ENCODE results near the gene GRID1.
A peak's percentile ranks its signal among the peaks of the same experiment; 100 is the strongest.

The GRID1 gene

DNA sequence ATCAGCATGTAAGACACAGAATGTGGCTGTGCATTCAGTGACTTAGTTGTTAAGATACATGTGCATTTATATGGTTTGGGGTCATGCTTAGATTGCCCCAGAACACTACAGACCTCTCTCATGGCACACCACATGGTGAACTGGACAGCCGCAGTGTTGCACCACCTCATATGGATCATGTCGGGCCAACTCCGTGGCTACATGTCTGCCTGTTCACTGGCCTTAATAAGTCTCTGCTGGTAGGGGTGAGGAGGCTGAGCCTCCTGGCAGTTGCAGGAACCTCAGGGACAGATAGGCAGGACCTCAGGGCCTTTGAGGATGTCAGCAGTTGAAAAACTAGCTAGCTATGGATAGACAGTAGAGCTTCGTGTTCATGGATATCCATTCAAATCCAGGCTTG is 751.0 kb downstream of the GRID1 start:
- no peak for DNase-seq

DNA sequence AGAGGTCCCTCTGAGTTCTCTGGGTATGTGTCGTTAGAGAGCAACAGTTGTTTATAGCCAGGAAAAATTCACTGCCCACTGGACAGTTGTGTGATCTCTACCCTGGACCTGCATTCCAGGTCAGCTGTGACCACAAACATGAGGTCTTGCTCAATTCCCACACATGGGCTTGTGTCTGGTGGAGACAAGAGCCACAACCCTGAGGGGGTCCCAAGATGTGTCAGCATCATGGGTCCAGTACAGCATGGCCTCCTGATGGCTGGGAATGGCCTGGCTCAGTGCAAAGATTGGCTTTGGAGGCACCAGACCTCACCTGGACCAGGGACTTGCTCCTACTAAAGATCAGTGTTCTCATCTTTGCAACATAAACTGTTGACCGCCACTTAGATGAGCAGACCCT is 751.6 kb downstream of the GRID1 start:
- DNase-seq = no peak

DNA sequence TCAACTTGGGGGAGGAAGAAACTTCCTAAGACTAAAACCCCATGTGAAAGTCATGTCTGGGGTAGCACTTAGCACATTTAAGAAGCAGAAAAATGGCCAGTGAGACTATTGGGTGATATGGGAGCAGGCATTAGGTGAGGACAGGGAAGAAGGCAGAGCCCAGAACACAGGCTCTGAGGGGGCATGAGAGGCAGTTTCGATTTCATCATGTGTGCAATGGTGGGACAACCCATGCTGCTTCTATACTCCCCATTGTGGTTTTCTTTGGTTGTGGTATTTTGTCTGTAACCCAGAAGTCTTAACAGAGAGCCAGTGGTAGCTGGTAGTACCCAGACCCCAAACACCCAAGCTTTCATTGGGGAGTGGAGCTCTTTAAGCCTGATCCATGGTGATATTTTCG is 752.0 kb downstream of the GRID1 start:
- no peak for DNase-seq

DNA sequence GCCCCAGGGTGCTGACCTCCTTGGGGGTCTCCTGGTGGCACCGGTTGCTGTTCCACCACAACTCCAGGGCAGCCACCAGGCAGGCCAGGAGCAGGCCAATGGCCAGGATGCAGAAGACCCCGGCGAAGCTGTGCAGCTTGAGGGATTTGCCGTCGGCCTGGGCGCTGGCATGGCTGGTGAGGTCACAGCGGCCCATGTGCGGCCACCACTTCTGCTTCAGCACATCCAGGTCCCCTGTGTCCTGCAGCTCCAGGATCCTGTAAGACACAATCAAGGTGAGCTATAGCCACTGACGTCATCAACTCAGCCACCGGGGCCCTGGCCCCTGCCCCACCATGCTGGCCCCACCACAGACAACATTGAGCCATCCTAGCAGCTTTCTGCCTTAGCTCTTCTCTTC is 753.2 kb downstream of the GRID1 start:
- no peak for DNase-seq

DNA sequence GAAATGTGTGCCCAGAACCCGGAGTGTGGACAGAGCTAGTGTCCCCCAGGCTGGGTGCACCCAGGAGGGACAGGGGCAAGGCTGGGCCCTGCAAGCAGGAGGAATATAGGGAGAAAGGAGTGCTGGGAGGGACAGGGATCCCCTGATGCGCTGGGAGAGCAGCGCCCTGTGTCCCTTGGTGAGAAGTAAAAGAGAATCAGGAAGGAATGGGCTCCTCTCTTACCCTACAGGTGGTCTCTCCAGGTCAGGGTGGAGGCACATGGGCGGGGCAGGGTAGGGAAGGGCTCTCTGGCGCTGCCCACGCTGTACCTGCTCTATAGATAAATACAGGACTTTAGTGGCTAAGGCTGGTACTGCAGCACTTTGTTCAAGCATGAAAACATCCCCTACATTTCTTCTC is 753.8 kb downstream of the GRID1 start:
- peak; percentile 16 for DNase-seq

DNA sequence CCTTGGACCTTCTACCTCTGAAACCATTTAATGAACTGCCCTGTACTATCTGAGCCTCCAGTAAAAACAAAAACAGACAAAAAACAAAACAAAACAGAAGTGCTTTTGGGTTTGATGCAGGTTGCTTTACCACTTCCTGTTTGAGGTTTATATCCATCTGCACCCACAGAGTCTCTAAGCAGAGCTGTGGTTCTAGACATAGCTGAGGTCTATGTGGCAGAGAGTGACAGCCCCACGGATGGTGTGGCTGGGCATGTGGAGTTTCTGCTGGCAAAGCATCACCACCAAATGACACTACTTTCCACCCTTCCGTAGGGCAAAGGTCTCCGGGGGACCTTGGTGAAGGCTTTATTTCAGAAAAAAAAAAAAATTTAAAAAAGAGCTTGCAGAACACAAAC is 754.2 kb downstream of the GRID1 start:
- peak; percentile 59 for DNase-seq

DNA sequence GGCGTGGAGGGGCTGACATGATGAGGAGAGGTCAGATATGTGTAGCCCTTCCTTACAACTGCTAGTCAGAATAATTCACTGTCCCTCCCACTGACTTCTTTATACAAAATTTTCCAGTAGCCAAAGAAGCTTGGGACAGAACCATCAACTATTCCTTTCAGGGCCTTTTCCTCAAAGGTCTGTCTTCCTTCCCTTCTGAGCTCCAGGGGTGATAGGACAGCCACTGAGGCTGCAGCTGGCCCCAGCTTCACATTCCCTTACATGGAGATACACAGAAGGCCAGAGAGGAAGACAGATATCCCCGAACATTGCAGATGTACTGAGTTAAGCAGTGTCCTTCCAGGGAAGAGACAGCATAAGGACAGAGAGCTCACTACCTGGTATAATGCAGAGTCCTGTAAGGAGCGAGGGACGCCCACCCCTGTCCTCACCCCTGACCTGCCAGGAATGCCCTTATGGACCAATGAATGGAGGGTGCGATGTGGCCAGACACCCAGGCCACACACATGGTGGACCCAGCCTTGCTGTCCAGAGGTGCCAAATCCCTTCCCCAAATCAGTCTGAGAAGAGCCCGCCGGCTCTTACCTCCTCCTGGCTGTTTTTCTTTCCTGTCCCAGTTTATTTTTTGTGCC is 754.7 kb downstream of the GRID1 start:
- no peak for DNase-seq

DNA sequence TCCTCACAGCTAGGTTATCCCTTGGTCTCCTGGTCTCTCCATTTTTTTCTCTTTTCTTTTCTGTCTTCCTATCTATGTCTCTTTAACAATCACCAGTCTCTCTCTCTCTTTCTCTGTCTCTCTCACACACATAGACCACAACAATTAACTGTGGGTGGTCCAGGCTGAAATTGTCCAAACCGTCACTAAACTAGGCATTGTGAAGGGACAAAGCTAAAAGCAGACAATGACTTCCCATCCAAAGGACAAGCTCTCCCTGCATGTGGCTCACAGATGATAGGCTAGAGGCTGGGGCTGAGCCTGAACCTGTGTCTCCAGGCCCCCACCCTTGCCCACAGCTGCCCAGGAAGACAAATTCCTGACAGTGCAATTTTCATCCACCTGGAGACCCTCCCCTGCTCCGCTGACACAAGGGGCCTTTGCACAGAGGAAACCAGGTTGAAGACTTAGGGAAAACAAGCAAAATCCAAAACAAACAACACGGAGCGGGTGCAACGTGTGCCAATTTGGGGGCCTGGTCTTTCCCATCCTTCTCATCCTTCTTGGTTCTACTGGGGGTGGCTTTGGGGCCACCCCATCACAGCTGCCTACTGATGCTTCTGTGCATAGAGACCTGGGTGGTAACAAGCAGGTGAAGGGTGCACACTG is 755.4 kb downstream of the GRID1 start:
- no peak for DNase-seq

DNA sequence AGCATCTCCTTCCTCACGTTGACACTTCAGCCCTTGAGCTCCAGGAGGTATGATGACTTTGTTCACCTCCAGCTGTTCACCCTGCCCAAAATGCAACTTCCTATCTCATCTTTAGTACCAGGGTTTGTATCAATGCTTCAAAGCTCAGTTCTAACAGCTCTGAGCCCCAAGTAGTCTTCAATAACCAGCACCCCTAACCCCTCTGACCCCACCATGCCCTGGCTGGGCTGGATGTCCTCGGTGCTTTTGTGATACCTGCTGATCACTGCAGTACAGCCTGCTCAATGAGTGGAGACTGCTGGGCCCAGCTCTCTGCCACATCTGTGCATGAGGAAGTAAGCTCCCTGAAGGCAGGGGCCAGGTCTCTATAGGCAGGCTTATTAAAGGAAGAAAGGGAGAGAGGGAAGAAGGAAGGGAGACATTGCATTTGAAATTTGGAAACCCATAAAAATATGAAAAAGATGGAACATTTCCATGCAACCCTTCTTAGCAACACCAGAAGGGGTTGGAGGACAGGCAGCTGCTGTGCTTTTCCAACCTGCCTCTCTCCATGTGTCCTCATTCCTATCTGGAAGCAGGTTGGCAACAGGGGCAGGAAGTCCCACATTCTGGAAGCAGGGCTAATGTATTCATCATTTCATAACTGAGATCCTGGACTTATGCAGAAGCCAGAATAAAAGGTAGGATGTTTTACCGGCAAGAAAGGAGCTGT is 756.1 kb downstream of the GRID1 start:
- DNase-seq = no peak

DNA sequence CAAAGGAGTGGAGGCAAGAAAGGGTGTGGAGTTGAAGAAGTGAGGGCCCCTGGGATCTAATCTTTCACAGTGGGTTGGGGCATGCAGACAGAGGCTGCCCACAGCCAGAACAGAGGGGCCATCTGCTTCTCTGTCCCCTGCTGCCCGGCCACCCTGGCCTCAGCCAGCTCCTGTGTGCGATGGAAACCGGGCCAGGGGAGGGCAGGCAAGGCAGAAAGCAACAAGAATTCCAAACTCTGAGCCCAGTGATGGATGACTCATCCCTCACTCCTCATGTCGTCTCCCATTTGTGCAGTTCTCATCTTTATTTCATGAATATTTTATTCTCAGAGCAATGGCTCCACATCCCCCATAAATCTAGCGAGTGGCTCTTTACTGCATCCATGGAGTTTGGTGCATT is 757.1 kb downstream of the GRID1 start:
- DNase-seq = no peak

DNA sequence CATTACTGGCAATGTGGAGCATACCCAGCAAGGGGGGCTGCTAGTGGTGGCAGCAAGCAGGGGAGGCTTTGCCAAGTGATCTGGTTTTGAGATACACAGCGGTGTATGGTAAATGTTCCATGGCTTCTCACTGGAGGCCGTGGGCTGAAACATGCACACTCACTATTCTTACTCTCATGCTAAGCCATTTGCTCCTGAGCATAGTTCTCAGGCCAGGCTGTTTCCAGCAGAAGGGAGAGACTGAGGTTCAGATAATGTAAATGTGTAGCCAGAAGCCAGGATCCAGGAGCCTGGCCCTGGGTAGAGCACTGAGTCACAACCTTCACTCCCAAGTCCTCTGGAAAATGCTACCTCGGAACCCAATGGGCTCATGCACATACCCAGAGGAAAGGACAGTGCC is 757.9 kb downstream of the GRID1 start:
- no peak for DNase-seq

DNA sequence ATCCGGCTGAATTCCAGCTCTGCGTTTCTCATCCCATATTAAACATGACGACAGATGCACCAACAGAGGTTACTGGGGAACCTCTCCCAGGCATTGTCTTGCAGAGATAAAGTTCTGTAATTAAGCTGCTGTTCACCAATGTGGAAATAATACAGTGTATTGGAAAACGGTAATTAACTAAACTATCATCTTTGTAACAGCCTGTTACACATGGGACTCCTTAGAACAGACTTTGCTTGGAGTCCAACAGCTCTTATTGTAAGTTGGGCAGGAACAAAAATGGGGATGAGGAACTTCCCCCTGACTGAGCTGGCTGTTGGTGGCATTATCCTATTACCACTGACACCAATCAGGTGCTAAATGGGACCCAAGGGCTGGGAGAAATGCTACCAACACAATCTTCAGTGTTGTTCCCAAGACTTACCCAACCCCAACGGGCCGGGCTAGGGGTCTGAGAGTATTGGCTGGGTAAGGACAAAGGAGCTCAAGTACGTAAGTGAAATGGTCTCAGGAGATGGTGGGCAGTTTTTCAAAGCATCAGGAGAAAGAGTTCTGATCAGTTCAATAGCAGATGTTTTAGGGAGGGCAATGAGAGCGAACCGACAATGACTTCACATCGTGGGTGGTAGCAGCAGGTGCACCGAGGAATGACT is 759.4 kb downstream of the GRID1 start:
- DNase-seq = no peak

DNA sequence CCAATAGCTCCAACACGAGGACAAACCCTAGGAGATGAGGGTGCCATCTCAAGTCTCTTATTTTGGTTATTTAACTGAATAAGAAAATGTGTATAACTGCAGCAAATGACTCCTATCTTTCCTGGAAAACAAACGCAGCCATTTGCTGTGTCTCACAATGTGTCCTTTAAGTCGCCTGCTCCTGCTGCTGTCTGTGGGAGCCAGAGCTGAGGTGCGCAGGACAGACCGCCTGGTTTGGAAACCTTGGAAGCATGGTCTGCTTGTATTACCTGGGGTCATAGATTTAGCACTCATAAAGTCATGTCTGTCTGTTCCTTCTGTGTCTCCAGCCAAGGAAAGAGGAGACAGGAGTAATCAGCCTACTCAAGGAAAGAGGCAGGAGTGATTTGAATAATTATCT is 760.2 kb downstream of the GRID1 start:
- DNase-seq = no peak

DNA sequence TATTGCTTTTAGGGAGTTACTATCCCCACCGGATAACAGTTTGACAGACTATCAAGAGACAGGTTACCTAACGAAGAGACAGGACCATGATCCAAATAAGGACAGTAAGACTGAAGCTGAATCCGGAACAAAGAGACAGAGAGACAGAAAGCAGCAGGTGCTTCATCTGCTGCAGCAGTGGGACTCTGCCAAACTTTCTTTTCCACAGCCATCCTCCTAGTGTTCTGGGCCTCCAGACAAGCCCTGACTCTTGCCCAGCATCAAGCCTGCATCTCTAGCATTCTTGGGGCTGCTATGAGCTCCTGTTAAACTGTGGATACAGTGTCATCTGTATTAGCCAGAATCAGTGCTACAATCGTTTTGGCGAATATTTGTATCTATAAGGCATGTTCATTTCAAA is 761.7 kb downstream of the GRID1 start:
- DNase-seq = no peak

DNA sequence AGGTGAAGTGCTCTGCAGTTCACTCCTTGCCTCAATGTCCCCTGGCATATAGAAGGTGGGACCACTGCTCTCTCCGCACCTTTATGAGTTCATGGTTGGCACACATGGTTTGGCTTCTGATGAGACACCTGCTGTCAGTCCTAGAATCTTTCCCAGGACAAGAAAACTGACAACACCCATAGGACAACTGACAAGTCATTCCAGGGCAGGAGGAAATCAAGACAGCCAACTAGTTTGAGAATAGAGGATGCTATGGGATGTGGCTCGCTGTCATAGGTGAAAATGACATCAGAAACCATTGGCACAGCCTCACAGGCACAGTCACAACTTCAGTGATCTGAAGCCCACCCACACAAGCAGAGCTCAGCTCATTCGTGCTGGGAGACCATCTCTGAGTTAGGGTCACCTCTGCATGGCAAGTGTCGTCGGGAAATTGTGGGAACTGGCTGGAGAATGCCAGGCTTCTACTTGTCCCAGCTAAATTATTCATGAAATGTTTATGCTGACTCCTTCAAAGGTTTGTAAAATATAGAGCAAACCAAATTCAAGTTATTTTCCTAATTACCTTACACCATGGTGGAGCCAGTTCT is 762.4 kb downstream of the GRID1 start:
- DNase-seq = no peak

DNA sequence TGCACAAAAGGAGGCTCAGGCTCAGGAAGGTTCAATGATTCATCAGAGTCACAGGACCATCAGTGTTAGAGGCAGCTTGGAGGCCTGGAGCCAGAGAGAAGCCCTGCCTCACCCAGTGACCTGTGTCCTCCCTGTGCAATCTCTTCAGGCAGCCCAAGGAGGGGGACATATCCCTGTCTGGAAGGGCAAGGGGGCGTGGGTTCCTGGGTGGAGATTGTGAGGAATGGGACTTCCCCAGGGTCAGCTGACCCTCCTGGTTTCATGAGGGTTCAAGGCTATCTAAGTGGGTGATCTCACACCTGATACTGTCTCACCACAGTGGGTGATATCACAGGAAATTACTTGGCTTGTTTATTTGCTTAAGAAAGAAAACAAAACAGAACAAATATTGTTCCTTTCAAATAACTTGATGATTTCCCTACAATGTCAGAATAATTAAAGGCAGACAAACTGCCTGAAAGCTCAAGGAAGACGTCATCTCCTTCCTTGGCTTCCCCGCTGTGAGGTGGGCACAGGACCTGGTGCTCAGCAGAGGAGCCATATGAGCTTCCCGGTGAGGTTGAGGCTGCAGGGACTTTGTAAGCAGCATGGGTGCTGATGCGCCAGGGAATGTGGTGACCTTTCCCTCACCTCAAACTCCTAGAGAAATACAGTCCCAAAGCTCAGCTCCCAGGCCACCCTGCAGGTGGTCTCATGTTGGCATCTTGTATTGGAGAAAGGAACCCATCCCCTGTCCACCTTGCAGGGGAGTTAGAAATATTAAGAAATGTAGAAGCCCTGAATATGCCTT is 763.2 kb downstream of the GRID1 start:
- DNase-seq = no peak

DNA sequence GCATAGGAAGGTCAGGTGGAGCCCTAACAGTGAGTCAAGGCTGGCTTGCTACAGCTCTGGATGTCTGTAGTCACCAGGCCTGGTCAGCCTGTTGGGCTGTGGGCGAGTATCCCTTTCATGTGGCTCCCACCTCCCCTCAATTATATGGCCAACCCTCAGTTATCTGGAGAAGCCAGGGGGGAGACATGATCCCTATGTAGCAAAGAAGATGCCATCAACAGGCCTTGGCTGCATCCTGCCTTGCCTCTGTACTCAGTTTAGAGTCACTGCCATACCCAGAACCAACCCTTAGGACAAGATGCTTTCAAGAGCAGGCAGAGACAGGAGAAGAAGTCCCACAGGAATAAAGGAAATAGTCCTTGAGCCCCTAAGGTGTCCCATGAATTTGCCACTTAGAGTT is 763.9 kb downstream of the GRID1 start:
- DNase-seq = no peak

DNA sequence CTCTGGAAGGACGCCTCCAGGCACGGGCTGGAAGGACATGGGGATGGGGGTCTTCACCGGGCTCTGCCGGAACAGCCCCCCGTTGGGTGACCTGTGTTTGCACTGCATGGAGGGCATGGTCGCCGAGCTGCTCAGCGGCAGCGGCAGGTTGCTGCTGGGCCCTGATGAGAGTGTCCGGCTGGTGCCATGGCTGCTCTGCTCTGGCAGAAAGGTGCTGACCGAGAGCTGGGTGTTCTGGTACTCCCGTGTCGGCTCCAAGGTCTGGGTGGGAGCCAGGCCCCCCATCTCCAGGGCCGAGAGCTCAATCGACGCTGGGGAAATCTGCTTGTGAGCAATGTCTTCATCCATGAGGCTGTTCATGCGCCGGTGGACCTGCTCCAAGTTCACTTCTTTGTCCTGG is 764.3 kb downstream of the GRID1 start:
- DNase-seq = no peak

DNA sequence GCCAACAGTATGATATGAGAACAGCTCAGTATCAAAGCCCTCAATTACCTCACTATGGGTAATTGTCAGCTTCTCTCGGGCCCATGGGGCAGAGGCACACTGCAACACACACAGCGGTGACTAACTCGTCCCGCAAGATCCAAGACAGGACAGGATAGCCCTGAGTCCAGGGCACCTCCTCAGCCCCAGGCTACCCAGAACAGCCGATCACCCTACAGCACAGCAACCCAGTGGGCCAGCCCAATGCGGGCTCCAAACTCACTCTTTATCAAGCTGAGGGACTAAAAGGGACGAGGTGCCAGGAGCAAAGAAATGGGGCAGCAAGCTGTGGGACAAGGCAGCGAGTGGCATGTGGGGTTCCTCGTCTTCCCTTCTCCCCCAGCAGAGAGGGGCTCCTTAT is 765.1 kb downstream of the GRID1 start:
- no peak for DNase-seq

DNA sequence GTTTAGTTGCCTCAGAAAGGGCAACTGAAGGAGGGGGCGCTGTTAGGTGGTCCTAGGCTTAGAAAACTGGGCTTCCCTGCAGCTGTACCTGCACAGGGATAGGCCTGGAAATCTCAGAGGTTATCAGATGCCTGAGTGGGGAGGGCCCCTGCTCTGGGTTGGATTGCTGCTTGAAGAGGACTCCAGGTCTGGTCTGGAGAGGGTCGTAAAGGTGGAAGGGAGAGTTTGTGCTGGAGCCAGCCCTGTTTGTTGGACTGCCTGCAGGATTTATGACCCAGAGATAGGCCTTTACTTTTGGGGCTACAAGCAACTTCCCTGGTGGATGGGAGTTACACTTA is 765.9 kb downstream of the GRID1 start:
- DNase-seq = no peak

DNA sequence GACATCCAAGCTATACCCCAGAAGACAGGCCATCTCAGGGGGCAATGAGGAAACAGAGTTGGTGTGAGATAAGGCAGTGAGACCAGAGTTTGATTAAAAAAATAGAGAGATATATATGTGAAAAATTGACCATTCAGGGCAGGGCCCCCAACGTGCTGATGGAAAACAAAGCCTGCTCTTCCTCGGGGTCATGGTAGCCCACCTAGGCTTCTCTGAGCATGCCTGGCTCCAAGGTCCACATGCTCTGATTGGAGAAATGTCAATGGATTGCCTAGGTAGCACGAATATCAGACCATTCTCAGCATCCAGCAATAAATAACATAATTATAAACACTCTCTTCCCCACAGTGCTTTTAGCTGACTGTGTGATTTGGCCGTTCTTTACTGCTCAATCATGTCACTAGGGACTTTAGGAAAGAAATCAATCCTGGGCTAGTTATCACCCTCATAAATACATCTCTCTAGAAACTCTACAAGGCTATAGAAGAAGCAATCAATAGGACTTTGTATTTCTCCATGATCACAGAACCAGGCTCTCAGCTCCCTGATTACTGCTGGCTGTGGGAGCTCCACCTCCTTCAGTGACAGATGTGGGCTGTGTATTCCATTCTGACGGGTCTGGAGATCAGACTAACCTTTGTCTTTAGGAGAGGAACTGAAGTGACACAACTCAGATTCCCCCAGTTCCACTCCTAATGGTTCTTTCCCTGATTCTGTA is 766.4 kb downstream of the GRID1 start:
- DNase-seq = no peak

DNA sequence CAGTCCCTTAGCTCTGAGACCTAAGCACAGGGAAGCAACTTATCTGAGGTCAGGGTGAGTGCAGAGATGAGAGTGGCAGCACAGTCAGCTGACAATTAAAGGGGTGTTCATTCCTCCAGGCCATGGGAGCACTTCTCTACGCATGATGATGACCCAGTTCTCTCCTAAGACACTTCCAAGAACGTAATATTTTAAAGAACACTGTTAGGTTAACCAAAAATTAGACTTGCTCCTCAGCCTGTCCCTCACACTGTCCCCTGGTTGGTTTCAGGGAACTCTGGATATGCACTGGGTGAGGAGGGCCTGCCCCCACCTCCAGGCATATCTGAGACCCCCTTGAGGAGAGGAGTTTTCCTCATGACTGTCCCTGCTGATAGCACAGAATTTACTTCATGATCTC is 767.5 kb downstream of the GRID1 start:
- DNase-seq = no peak

Measured in RPMI8226 (cell line).